GM06990 (cell line): Measurements from ENCODE around the gene SPACA7.

Source experiments
- DNase-seq: peaks from one replicate; pipeline ENCODE4 v3.0.0-alpha.2; 2011; ENCODE audit not compliant: insufficient read length; ENCODE audit errors: extremely low read depth
- H3K27me3 ChIP-seq: replicated peaks from 2 replicates; pipeline ENCODE4 v1.6.0; 2011; ENCODE audit warnings: low read length; ENCODE audit not compliant: control insufficient read depth, insufficient read depth
- H3K36me3 ChIP-seq: 2 replicates; pipeline ENCODE4 v1.5.1; 2011; ENCODE audit warnings: low read length; ENCODE audit not compliant: control insufficient read depth, insufficient read depth
- H3K4me3 ChIP-seq: replicated peaks from 2 replicates; pipeline ENCODE4 v1.5.1; 2011; ENCODE audit warnings: low read depth, mild to moderate bottlenecking, control low read depth, low read length
- CTCF ChIP-seq: IDR thresholded peaks from 2 replicates; pipeline ENCODE4 v1.5.1; 2011; ENCODE audit warnings: low read length, control low read depth, mild to moderate bottlenecking, inconsistent platforms; ENCODE audit not compliant: insufficient read depth, poor library complexity, severe bottlenecking

Gene SPACA7

GRCh38 chr13:112483299-112483698 lies 107.1 kb downstream of the SPACA7 start:
- DNase-seq, result no peak
- H3K36me3 ChIP-seq, result no peaks in the 10 kb centered on the region; the same call in 1 of the 2 replicates
- no peaks in the 10 kb centered on the region for H3K27me3 ChIP-seq
- TF ChIP-seq CTCF, result no peak
- no peak overlapping the region for H3K4me3 ChIP-seq
